Endodermal cell (in vitro differentiated cells): ENCODE data around the gene IRF3. TPM values are rescaled to one million over a fixed set of nuclear protein-coding genes. Genes with fewer than 3 reads are reported as not detected.
A peak's percentile ranks its signal among the peaks of the same experiment; 100 is the strongest.

Experiments used
- DNase-seq: peaks from one replicate; pipeline ENCODE4 v3.0.0-alpha.2; 2017
- H3K27ac ChIP-seq: 2 replicates; pipeline ENCODE4 v1.5.1; 2013; ENCODE audit warnings: mild to moderate bottlenecking, low read depth, low read length, moderate library complexity
- H3K27me3 ChIP-seq: 2 replicates; pipeline ENCODE4 v1.6.1; 2013; ENCODE audit warnings: mild to moderate bottlenecking, low read length, moderate library complexity; ENCODE audit not compliant: insufficient read depth, control insufficient read depth, poor library complexity, severe bottlenecking
- H3K36me3 ChIP-seq: 2 replicates; pipeline ENCODE4 v1.7.0; 2013; ENCODE audit warnings: mild to moderate bottlenecking, low read length, moderate library complexity; ENCODE audit not compliant: control insufficient read depth, insufficient read depth
- H3K4me1 ChIP-seq: one replicate; pipeline ENCODE4 v1.7.0; 2013; ENCODE audit warnings: low read length; ENCODE audit not compliant: control insufficient read depth, insufficient read depth
- H3K4me3 ChIP-seq: 2 replicates; pipeline ENCODE4 v1.5.1; 2013; ENCODE audit warnings: mild to moderate bottlenecking, low read length, moderate library complexity
- H3K9ac ChIP-seq: 2 replicates; pipeline ENCODE4 v1.6.1; 2013; ENCODE audit warnings: mild to moderate bottlenecking, low read length, moderate library complexity; ENCODE audit not compliant: poor library complexity, severe bottlenecking; ENCODE audit errors: extremely low read depth
- H3K9me3 ChIP-seq: 2 replicates; pipeline ENCODE4 v1.6.1; 2013; ENCODE audit warnings: mild to moderate bottlenecking, low read length, moderate library complexity; ENCODE audit not compliant: control insufficient read depth
- H3K27ac Mint-ChIP-seq: 2 replicates; pipeline ENCODE4 v1.8.0; 2020; ENCODE audit warnings: mixed read lengths
- H3K27me3 Mint-ChIP-seq: 2 replicates; pipeline ENCODE4 v1.8.0; 2021; ENCODE audit warnings: mild to moderate bottlenecking, mixed read lengths; ENCODE audit not compliant: insufficient read depth
- H3K36me3 Mint-ChIP-seq: 2 replicates; pipeline ENCODE4 v1.8.0; 2020; ENCODE audit warnings: low read depth, mixed read lengths
- H3K4me1 Mint-ChIP-seq: 2 replicates; pipeline ENCODE4 v1.8.0; 2020; ENCODE audit warnings: mixed read lengths
- H3K4me3 Mint-ChIP-seq: 2 replicates; pipeline ENCODE4 v1.8.0; 2020; ENCODE audit warnings: mild to moderate bottlenecking, moderate library complexity, mixed read lengths
- H3K9me3 Mint-ChIP-seq: 2 replicates; pipeline ENCODE4 v1.8.0; 2020; ENCODE audit warnings: mild to moderate bottlenecking, mixed read lengths
- WGBS, 2 experiments: methylation state at CpG; one replicate each; pipeline versions ENCODE4 v1.1.5 to v1.1.7; 2013; ENCODE audit warnings: missing lambda C conversion rate in 2 of 2, mixed read lengths in 1 of 2; ENCODE audit not compliant: insufficient coverage in 1 of 2, insufficient read length in 1 of 2; 5-methylcytosine and 5-hydroxymethylcytosine counted together
- total RNA-seq, 2 donors: library from RNA; stranded (reverse); fragmentation: NEBNext Ultra II Directional in 1 of 2; extraction: Animal tissue kit (Norgen Biotek cat#: 25700) in 1 of 2; gene quantifications; 2 replicates in 1 of 2; 3 replicates in 1 of 2; pipeline ENCODE4 v1.2.1, GENCODE V29; 2021
- TF ChIP-seq, protein P1 (sequence below): fragments of 200-600 bp; sonication (generic); conservative IDR thresholded peaks from 2 replicates; pipeline ENCODE4 v1.5.0; 2021; ENCODE audit warnings: antibody characterized with exemption, mild to moderate bottlenecking

IRF3 gene
- total RNA-seq, 2 donors from 2014 or later = 127 to 128 TPM

DNA sequence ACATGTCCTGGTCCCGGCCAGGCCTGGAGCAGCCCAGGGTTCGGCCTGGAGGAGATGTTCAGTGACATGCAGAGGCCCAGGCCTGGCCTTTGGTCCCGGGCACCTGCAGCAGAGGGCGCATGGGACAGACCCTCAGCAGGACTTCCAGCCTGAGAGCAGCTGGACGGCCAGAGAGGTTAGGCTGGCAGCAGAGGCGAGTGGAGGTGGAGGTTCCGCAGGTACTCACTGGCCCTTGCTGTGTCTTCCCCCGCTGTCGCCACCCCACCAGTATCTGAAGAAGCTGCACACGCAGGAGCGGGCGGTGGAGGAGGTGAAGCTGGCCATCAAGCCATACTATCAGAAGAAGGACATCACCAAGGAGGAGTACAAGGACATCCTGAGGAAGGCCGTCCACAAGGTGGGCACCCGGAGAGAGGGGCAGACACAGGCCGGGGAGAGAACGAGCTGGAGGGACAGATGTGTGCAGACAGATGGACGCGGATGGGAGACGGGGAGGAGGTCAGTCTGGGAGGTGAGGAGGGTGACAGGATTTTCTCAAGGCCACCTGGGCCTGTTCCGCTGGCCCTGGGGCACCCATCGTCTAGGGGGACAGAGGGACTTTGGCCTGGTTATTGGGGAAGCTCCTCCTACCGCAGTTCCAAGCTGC is 8.0 kb downstream of the IRF3 start:
- TF ChIP-seq, protein P1, sequence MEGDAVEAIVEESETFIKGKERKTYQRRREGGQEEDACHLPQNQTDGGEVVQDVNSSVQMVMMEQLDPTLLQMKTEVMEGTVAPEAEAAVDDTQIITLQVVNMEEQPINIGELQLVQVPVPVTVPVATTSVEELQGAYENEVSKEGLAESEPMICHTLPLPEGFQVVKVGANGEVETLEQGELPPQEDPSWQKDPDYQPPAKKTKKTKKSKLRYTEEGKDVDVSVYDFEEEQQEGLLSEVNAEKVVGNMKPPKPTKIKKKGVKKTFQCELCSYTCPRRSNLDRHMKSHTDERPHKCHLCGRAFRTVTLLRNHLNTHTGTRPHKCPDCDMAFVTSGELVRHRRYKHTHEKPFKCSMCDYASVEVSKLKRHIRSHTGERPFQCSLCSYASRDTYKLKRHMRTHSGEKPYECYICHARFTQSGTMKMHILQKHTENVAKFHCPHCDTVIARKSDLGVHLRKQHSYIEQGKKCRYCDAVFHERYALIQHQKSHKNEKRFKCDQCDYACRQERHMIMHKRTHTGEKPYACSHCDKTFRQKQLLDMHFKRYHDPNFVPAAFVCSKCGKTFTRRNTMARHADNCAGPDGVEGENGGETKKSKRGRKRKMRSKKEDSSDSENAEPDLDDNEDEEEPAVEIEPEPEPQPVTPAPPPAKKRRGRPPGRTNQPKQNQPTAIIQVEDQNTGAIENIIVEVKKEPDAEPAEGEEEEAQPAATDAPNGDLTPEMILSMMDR = no peak
- H3K27ac Mint-ChIP-seq = no peak overlapping the region
- Histone ChIP-seq H3K36me3 (peaks cover 86% of the 10 kb centered on the region), H3K4me1 (no peaks in the 10 kb centered on the region), H3K9ac (no peak overlapping the region), H3K27me3 (no peaks in the 10 kb centered on the region), H3K27ac (no peak overlapping the region), H3K4me3 (no peak overlapping the region), H3K9me3 (peaks cover 10% of the 10 kb centered on the region)
- 93 to 95% methylated on average over 10 to 22 of the region's 22 CpGs for WGBS, 2 experiments
- H3K27me3 Mint-ChIP-seq = no peaks in the 10 kb centered on the region
- peaks cover 87% of the 10 kb centered on the region for H3K36me3 Mint-ChIP-seq
- peaks cover 9% of the 10 kb centered on the region for H3K9me3 Mint-ChIP-seq
- no peak overlapping the region for H3K4me3 Mint-ChIP-seq
- no peaks in the 10 kb centered on the region for H3K4me1 Mint-ChIP-seq
- DNase-seq = no peak

DNA sequence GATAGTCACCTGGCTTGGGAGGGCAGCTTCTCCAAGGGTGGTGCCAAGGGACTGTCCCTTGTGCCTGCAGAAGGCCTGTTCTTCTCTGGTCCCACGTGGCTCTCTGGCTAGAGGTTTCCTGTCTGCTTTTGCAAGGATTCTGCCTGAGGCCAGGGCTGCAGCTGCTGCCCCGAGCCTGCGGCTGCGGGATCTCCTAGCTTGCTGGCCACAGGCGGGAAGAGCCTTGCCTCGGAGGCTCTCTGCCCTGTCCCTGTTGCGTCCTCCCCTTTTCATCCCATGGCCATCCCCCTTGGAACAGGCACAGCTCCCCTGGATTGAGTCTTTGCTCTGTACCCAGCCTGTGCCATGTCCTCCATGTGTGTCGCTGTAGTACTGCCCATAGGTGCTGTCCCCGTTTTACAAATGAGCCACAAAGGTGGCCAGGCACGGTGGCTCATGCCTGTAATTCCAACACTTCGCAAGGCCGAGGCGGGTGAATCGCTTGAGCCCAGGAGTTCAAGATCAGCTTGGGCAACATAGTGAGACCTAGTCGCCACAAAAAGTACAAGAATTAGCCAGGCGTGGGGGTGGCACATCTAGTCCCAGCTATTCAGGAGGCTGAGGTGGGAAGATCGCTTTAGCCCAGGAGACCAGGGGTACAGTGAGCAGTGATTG is 9.1 kb downstream of the IRF3 start:
- WGBS, 2 experiments = 83 to 89% methylated on average over 15 to 17 of the region's 17 CpGs
- Histone ChIP-seq H3K27ac (peak overlapping the region; percentile 38), H3K4me3 (no peak overlapping the region), H3K4me1 (no peaks in the 10 kb centered on the region), H3K36me3 (peaks cover 77% of the 10 kb centered on the region), H3K9ac (no peak overlapping the region), H3K9me3 (peaks cover 10% of the 10 kb centered on the region), H3K27me3 (no peaks in the 10 kb centered on the region)
- Mint-ChIP-seq H3K9me3 (peaks cover 9% of the 10 kb centered on the region), H3K27me3 (no peaks in the 10 kb centered on the region), H3K36me3 (peaks cover 81% of the 10 kb centered on the region), H3K4me3 (no peak overlapping the region), H3K4me1 (no peaks in the 10 kb centered on the region), H3K27ac (peak overlapping the region; percentile 36)
- DNase-seq = no peak
- TF ChIP-seq, protein P1 = no peak

DNA sequence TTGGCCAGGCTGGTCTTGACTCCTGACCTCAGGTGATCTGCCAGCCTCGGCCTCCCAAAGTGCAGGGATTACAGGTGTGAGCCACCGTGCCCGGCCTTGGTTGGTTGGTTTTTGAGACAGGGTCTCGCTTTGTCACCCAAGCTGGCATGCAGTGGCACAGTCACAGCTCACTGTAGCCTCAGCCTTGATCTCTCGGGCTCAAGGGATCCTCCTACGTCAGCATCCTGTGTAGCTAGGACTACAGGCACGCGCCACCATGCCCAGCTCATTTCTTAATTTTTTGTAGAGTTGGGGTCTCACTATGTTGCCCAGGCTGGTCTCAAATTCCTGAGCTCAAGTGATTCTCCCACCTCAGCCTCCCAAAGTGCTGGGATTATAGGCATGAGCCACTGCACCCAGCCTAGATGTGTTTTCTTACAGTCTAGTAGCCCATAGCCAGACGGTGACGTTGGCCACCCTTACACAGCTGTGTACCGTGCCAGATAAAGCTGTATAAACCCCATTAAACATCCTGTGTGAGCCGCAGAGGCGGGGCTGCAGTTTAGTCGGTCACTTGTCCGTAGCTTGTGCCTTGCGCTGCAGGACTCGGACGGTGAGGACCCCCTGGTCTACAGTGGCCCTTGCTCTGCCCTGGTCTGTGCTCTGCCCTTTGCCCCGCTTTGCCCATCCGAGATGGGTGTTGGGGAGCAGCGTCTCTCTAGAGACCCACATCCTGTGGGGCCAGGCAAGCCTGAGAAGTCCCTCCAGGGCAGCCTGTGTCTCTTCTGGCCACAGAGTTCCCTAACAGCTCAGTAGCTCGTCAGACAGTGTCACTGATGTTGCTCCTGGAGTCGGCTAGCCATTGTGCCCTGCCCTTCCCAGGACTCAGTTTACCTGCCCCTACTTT is 9.8 kb downstream of the IRF3 start:
- peaks cover 9% of the 10 kb centered on the region for H3K9me3 Mint-ChIP-seq
- H3K27ac Mint-ChIP-seq = no peak overlapping the region
- peaks cover 76% of the 10 kb centered on the region for H3K36me3 Mint-ChIP-seq
- no peak for DNase-seq
- Histone ChIP-seq H3K27me3 (no peaks in the 10 kb centered on the region), H3K27ac (no peak overlapping the region), H3K4me1 (no peaks in the 10 kb centered on the region), H3K9me3 (peaks cover 10% of the 10 kb centered on the region), H3K36me3 (peaks cover 71% of the 10 kb centered on the region), H3K9ac (no peak overlapping the region), H3K4me3 (no peak overlapping the region)
- H3K27me3 Mint-ChIP-seq = no peaks in the 10 kb centered on the region
- 92 to 94% methylated on average over 20 to 23 of the region's 23 CpGs for WGBS, 2 experiments
- no peaks in the 10 kb centered on the region for H3K4me1 Mint-ChIP-seq
- no peak overlapping the region for H3K4me3 Mint-ChIP-seq
- TF ChIP-seq, protein P1 = no peak
